AG09309 (cell line): Measurements from ENCODE around the gene TADA2B.

Experiments used
- DNase-seq: peaks from one replicate; pipeline ENCODE4 v3.0.0-alpha.2; 2010; ENCODE audit warnings: low read depth
- H3K4me3 ChIP-seq: 2 replicates; pipeline ENCODE4 v1.5.1; 2011; ENCODE audit warnings: mild to moderate bottlenecking, low read depth, low read length, moderate library complexity; ENCODE audit not compliant: control insufficient read depth
- CTCF ChIP-seq: IDR thresholded peaks from 2 replicates; pipeline ENCODE4 v1.5.1; 2011; ENCODE audit warnings: mild to moderate bottlenecking, low read depth, low read length, inconsistent platforms; ENCODE audit not compliant: insufficient read depth, control insufficient read depth; ENCODE audit errors: missing control alignments

Gene TADA2B

GRCh38 chr4:7049295-7049694, 6.1 kb downstream of the TADA2B start:
- TF ChIP-seq CTCF, result no peak

GRCh38 chr4:7049739-7050138, 6.6 kb downstream of the TADA2B start:
- no peak for TF ChIP-seq CTCF
- no peak overlapping the region for H3K4me3 ChIP-seq
- no peak for DNase-seq

More at GRCh38 chr4:7049295-7049694, 6.1 kb downstream of the TADA2B start:
- no peak for DNase-seq
- no peak overlapping the region for H3K4me3 ChIP-seq

- no peak overlapping the region for H3K4me3 ChIP-seq
- DNase-seq, result no peak
- TF ChIP-seq CTCF, result no peak
Observed at GRCh38 chr4:7050481-7051143, 7.4 kb downstream of the TADA2B start.

GRCh38 chr4:7051144-7051495, 7.9 kb downstream of the TADA2B start:
- no peak for DNase-seq
- H3K4me3 ChIP-seq, result no peak overlapping the region
- no peak for TF ChIP-seq CTCF

- TF ChIP-seq CTCF, result no peak
- DNase-seq, result no peak
- no peak overlapping the region for H3K4me3 ChIP-seq
Observed at GRCh38 chr4:7051905-7052304, 8.7 kb downstream of the TADA2B start.

GRCh38 chr4:7052313-7052712, 9.1 kb downstream of the TADA2B start:
- TF ChIP-seq CTCF, result no peak
- DNase-seq, result no peak
- H3K4me3 ChIP-seq, result no peak overlapping the region
